Trophoblast cell (in vitro differentiated cells and primary cell): ENCODE measurements around the gene DLL3.

Experiments
- DNase-seq, 2 donors: peaks; one replicate each; pipeline ENCODE4 v3.0.0-alpha.2; 2016
- H2AFZ ChIP-seq: 2 replicates; pipeline ENCODE4 v1.6.1; 2013; ENCODE audit warnings: low read length, moderate library complexity, mild to moderate bottlenecking; ENCODE audit not compliant: insufficient read depth, poor library complexity
- H2AK5ac ChIP-seq: 2 replicates; pipeline ENCODE4 v1.6.1; 2013; ENCODE audit warnings: mild to moderate bottlenecking, low read length
- H2BK120ac ChIP-seq: 2 replicates; pipeline ENCODE4 v1.6.1; 2013; ENCODE audit warnings: low read length, mild to moderate bottlenecking, moderate library complexity; ENCODE audit not compliant: insufficient read depth, poor library complexity
- H2BK12ac ChIP-seq: 2 replicates; pipeline ENCODE4 v1.6.1; 2013; ENCODE audit warnings: mild to moderate bottlenecking, low read length, moderate library complexity
- H2BK5ac ChIP-seq: 2 replicates; pipeline ENCODE4 v1.6.1; 2013; ENCODE audit warnings: low read length, low read depth, moderate library complexity, mild to moderate bottlenecking; ENCODE audit not compliant: poor library complexity
- H3K14ac ChIP-seq: 2 replicates; pipeline ENCODE4 v1.6.1; 2013; ENCODE audit warnings: mild to moderate bottlenecking, low read length
- H3K18ac ChIP-seq: 2 replicates; pipeline ENCODE4 v1.6.1; 2013; ENCODE audit warnings: mild to moderate bottlenecking, low read length
- H3K23ac ChIP-seq: 2 replicates; pipeline ENCODE4 v1.6.1; 2013; ENCODE audit warnings: low read length
- H3K27ac ChIP-seq: 2 replicates; pipeline ENCODE4 v1.5.1; 2013; ENCODE audit warnings: low read depth, mild to moderate bottlenecking, inconsistent platforms, low read length, moderate library complexity
- H3K27me3 ChIP-seq: 2 replicates; pipeline ENCODE4 v1.6.1; 2013; ENCODE audit warnings: inconsistent platforms, mild to moderate bottlenecking, low read length, moderate library complexity; ENCODE audit not compliant: insufficient read depth
- H3K36me3 ChIP-seq, 2 experiments: 1 replicate in 1 of 2; 2 replicates in 1 of 2; pipeline ENCODE4 v1.6.1; 2013; ENCODE audit warnings: low read length in 2 of 2, mild to moderate bottlenecking in 2 of 2, moderate library complexity in 1 of 2; ENCODE audit not compliant: insufficient read depth in 2 of 2, control insufficient read depth in 1 of 2
- H3K4ac ChIP-seq: 2 replicates; pipeline ENCODE4 v1.6.1; 2013; ENCODE audit warnings: low read depth, mild to moderate bottlenecking, low read length, moderate library complexity
- H3K4me1 ChIP-seq, 2 experiments: 1 replicate in 1 of 2; 2 replicates in 1 of 2; pipeline ENCODE4 v1.6.1; 2013; ENCODE audit warnings: low read length in 2 of 2, mild to moderate bottlenecking in 2 of 2, moderate library complexity in 1 of 2; ENCODE audit not compliant: insufficient read depth in 2 of 2, control insufficient read depth in 1 of 2
- H3K4me2 ChIP-seq: 2 replicates; pipeline ENCODE4 v1.6.1; 2013; ENCODE audit warnings: inconsistent platforms, mild to moderate bottlenecking, low read length, moderate library complexity
- H3K4me3 ChIP-seq: 2 replicates; pipeline ENCODE4 v1.5.1; 2013; ENCODE audit warnings: mild to moderate bottlenecking, low read depth, low read length, inconsistent platforms
- H3K79me1 ChIP-seq: one replicate; pipeline ENCODE4 v1.6.1; 2013; ENCODE audit warnings: low read length
- H3K79me2 ChIP-seq: 2 replicates; pipeline ENCODE4 v1.6.1; 2013; ENCODE audit warnings: low read length, mild to moderate bottlenecking; ENCODE audit not compliant: control insufficient read depth, insufficient read depth, poor library complexity
- H3K9ac ChIP-seq: 2 replicates; pipeline ENCODE4 v1.6.1; 2013; ENCODE audit warnings: mild to moderate bottlenecking, low read length
- H3K9me3 ChIP-seq: 2 replicates; pipeline ENCODE4 v1.6.1; 2013; ENCODE audit warnings: low read depth, mild to moderate bottlenecking, control low read depth, inconsistent platforms, low read length; ENCODE audit not compliant: insufficient read depth
- H4K12ac ChIP-seq: 2 replicates; pipeline ENCODE4 v1.6.1; 2013; ENCODE audit warnings: low read depth, mild to moderate bottlenecking, low read length, moderate library complexity
- H4K8ac ChIP-seq: 2 replicates; pipeline ENCODE4 v1.6.1; 2013; ENCODE audit warnings: low read depth, mild to moderate bottlenecking, low read length, moderate library complexity
- H4K91ac ChIP-seq: one replicate; pipeline ENCODE4 v1.6.1; 2013; ENCODE audit warnings: low read depth, mild to moderate bottlenecking, low read length, moderate library complexity
- WGBS: extraction: QIAGEN DNeasy Blood & Tissue Kit; methylation state at CpG from one replicate; pipeline ENCODE4 v1.1.7; 2013; ENCODE audit warnings: missing lambda C conversion rate; ENCODE audit not compliant: insufficient read length, insufficient coverage; ENCODE audit errors: extremely low coverage; 5-methylcytosine and 5-hydroxymethylcytosine counted together

Gene DLL3

GRCh38 chr19:39496063-39496462 is 2.7 kb upstream of the DLL3 start:
- Histone ChIP-seq H3K27me3 (peaks cover 23% of the 10 kb centered on the region), H3K9ac (no peak overlapping the region)
- no CpG with 5 or more reads among the region's 5 CpGs for WGBS

GRCh38 chr19:39497701-39497995 is 1.1 kb upstream of the DLL3 start:
- Histone ChIP-seq H3K36me3 (no peaks in the 10 kb centered on the region), H3K4me1 (peaks cover 7 to 10% of the 10 kb centered on the region in 2 experiments), H2AK5ac (no peak overlapping the region), H3K4me2 (peak overlapping the region; percentile 63), H3K27ac (no peak overlapping the region), H3K79me2 (no peaks in the 10 kb centered on the region), H3K4ac (no peak overlapping the region), H4K12ac (no peak overlapping the region), H3K79me1 (peaks cover 1% of the 10 kb centered on the region), H3K18ac (no peak overlapping the region), H4K8ac (no peak overlapping the region), H3K27me3 (peaks cover 23% of the 10 kb centered on the region), H4K91ac (no peak overlapping the region), H3K23ac (no peak overlapping the region), H2AFZ (peak overlapping the region; percentile 14), H3K9me3 (peaks cover 3% of the 10 kb centered on the region), H2BK12ac (no peak overlapping the region), H3K4me3 (no peak overlapping the region), H3K14ac (no peak overlapping the region), H2BK120ac (no peak overlapping the region), H2BK5ac (no peak overlapping the region), H3K9ac (no peak overlapping the region)
- WGBS: no CpG with 5 or more reads among the region's 7 CpGs
- no peak for DNase-seq

More at GRCh38 chr19:39496063-39496462, 2.7 kb upstream of the DLL3 start:
- H4K12ac ChIP-seq: no peak overlapping the region
- no peak overlapping the region for H3K4me3 ChIP-seq
- no peaks in the 10 kb centered on the region for H3K79me1 ChIP-seq
- no peak overlapping the region for H4K91ac ChIP-seq
- H3K4ac ChIP-seq: no peak overlapping the region
- H3K27ac ChIP-seq: no peak overlapping the region
- no peak overlapping the region for H4K8ac ChIP-seq
- no peak overlapping the region for H3K4me2 ChIP-seq
- H2AK5ac ChIP-seq: no peak overlapping the region
- no peak overlapping the region for H3K14ac ChIP-seq
- H2BK12ac ChIP-seq: no peak overlapping the region
- H2BK5ac ChIP-seq: no peak overlapping the region
- H3K36me3 ChIP-seq: peaks cover 5% of the 10 kb centered on the region in 2 experiments
- H3K18ac ChIP-seq: no peak overlapping the region
- no peak overlapping the region for H3K23ac ChIP-seq
- H2AFZ ChIP-seq: no peak overlapping the region
- H3K4me1 ChIP-seq: peaks cover 6 to 9% of the 10 kb centered on the region in 2 experiments
- peaks cover 2% of the 10 kb centered on the region for H3K9me3 ChIP-seq
- DNase-seq: no peak
- no peaks in the 10 kb centered on the region for H3K79me2 ChIP-seq
- H2BK120ac ChIP-seq: no peak overlapping the region

GRCh38 chr19:39497996-39498797 is 550 bp upstream of the DLL3 start:
- peaks cover 2% of the 10 kb centered on the region for H3K79me1 ChIP-seq
- DNase-seq: no peak
- no peak overlapping the region for H4K91ac ChIP-seq
- H4K12ac ChIP-seq: no peak overlapping the region
- H3K23ac ChIP-seq: no peak overlapping the region
- H3K36me3 ChIP-seq: no peaks in the 10 kb centered on the region
- H4K8ac ChIP-seq: no peak overlapping the region
- no peak overlapping the region for H3K4me3 ChIP-seq
- no peak overlapping the region for H3K18ac ChIP-seq
- H3K14ac ChIP-seq: no peak overlapping the region
- no peak overlapping the region for H3K27ac ChIP-seq
- no peak overlapping the region for H2AK5ac ChIP-seq
- no peak overlapping the region for H3K4ac ChIP-seq
- WGBS: no CpG with 5 or more reads among the region's 40 CpGs
- no peaks in the 10 kb centered on the region for H3K79me2 ChIP-seq
- H2BK12ac ChIP-seq: no peak overlapping the region
- no peak overlapping the region for H3K9ac ChIP-seq
- peak overlapping the region; percentile 14 for H2AFZ ChIP-seq
- peaks cover 7% of the 10 kb centered on the region for H3K9me3 ChIP-seq
- peak overlapping the region; percentile 63 for H3K4me2 ChIP-seq
- no peak overlapping the region for H2BK5ac ChIP-seq
- H2BK120ac ChIP-seq: no peak overlapping the region
- peaks cover 23% of the 10 kb centered on the region for H3K27me3 ChIP-seq
- H3K4me1 ChIP-seq: peaks cover 8 to 10% of the 10 kb centered on the region in 2 experiments

DNA sequence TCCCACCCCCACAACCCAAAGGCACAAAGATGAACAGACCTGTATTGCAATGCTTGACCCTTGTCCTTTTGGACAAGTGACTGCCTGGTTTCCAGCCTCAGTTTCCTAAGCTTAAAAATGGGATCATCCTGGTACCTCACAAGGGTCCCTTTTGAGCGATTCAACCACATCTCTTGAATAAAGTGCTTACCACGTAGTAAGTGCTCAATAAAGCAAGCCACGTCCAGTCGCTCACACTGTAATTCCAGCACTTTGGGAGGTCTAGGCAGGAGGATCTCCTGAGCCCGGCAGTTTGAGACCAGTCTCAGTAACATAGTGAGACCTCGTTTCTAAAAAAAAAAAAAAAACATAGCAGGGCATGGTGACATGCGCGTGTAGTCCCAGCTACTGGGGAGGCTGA is 1.2 kb downstream of the DLL3 start:
- Histone ChIP-seq H3K79me2 (no peaks in the 10 kb centered on the region), H3K4me1 (peaks cover 8 to 10% of the 10 kb centered on the region in 2 experiments), H3K14ac (no peak overlapping the region), H3K79me1 (peaks cover 2% of the 10 kb centered on the region), H2AK5ac (no peak overlapping the region), H3K18ac (no peak overlapping the region), H2AFZ (no peak overlapping the region), H3K9ac (no peak overlapping the region), H4K91ac (no peak overlapping the region), H3K27me3 (peaks cover 24% of the 10 kb centered on the region), H2BK120ac (no peak overlapping the region), H4K12ac (no peak overlapping the region), H2BK12ac (no peak overlapping the region), H3K4ac (no peak overlapping the region), H3K36me3 (no peaks in the 10 kb centered on the region), H2BK5ac (no peak overlapping the region), H3K4me3 (no peak overlapping the region), H3K27ac (no peak overlapping the region), H3K4me2 (no peak overlapping the region), H4K8ac (no peak overlapping the region), H3K23ac (no peak overlapping the region), H3K9me3 (peaks cover 7% of the 10 kb centered on the region)
- DNase-seq: no peak
- WGBS: no CpG with 5 or more reads among the region's 8 CpGs
